ENCODE results near the gene SCARB1. TPM values are rescaled to one million over a fixed set of nuclear protein-coding genes. Genes with fewer than 3 reads are reported as not detected.

SCARB1 gene
- polyA plus RNA-seq, 10 donors = 16.5 to 30.6 (median 20.7) TPM

- DNase-seq = no peak
Observed at GRCh38 chr12:124844411-124845397, 19.0 kb downstream of the SCARB1 start.

GRCh38 chr12:124842800-124843510 is 20.7 kb downstream of the SCARB1 start:
- DNase-seq = no peak

GRCh38 chr12:124842073-124842749 is 21.5 kb downstream of the SCARB1 start:
- DNase-seq = no peak

GRCh38 chr12:124841558-124841945 is 22.1 kb downstream of the SCARB1 start:
- no peak for DNase-seq

GRCh38 chr12:124837958-124838803 is 25.5 kb downstream of the SCARB1 start:
- peak; percentile 46 to 86 (median 77) for DNase-seq

- DNase-seq = no peak
Observed at GRCh38 chr12:124837249-124837897, 26.3 kb downstream of the SCARB1 start.

- no peak for DNase-seq
Observed at GRCh38 chr12:124836759-124837158, 26.9 kb downstream of the SCARB1 start.

- no peak for DNase-seq
Observed at GRCh38 chr12:124835656-124836410, 27.8 kb downstream of the SCARB1 start.

- DNase-seq = no peak
Observed at GRCh38 chr12:124834822-124835221, 28.8 kb downstream of the SCARB1 start.

- DNase-seq = peak in 1 of 3 donors; percentile 66
Observed at GRCh38 chr12:124833693-124834122, 30.0 kb downstream of the SCARB1 start.

GRCh38 chr12:124832856-124833255 is 30.8 kb downstream of the SCARB1 start:
- no peak for DNase-seq

GRCh38 chr12:124831590-124831989 is 32.1 kb downstream of the SCARB1 start:
- no peak for DNase-seq

GRCh38 chr12:124830306-124830705 is 33.4 kb downstream of the SCARB1 start:
- DNase-seq = no peak

- no peak for DNase-seq
Observed at GRCh38 chr12:124829708-124830304, 33.9 kb downstream of the SCARB1 start.

GRCh38 chr12:124829008-124829707 is 34.5 kb downstream of the SCARB1 start:
- DNase-seq = peak in 1 of 3 donors; percentile 82

- no peak for DNase-seq
Observed at GRCh38 chr12:124828264-124829007, 35.2 kb downstream of the SCARB1 start.

- no peak for DNase-seq
Observed at GRCh38 chr12:124827588-124828184, 36.0 kb downstream of the SCARB1 start.

- no peak for DNase-seq
Observed at GRCh38 chr12:124824195-124824594, 39.5 kb downstream of the SCARB1 start.

Data from muscle of back (tissue), 11 donors.